ENCODE results near the gene HOXB1. TPM values are rescaled to one million over a fixed set of nuclear protein-coding genes. Genes with fewer than 3 reads are reported as not detected.

Gene HOXB1
- total RNA-seq, 6 donors from 2014 or later: not detected

DNA sequence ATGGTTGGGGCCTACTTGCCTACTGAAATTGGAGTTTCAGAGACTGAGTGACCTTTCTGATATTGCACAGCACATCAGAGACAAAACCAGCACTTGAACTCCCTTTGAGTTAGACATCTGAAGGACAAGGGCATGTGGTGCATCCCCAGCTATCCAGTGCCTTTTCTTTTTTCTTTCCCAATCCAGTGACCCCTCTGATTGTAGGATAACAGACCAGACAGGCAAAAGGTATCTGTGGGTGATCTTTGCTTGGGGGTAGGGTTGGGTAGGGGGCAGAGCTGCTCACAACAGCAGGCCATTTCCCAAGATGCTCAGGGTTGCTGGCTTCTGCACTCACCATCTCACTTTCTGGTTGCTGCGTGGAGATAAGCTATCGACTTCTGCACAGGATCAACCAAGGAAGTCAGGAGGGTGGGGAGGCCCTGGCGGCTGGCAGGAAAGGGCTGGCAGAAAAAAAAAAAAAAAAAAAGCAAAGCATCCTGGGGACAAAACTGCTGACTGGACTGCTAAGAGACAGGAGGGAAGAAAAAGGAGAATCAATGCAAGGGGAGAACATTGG lies 42.2 kb downstream of the HOXB1 start:
- Histone ChIP-seq H3K4me1 (peaks cover 8 to 24% (median 19%) of the 10 kb centered on the region in 4 donors), H3K36me3 (no peaks in the 10 kb centered on the region), H3K27ac (no peak overlapping the region), H3K4me3 (no peak overlapping the region), H3K9me3 (no peaks in the 10 kb centered on the region), H3K27me3 (peaks cover 0 to 9% (median 2%) of the 10 kb centered on the region in 4 donors)
- TF ChIP-seq EP300 (IDR thresholded peaks at IDR 0.05) (no peak), POLR2A (IDR thresholded peaks at IDR 0.05) (no peak), POLR2AphosphoS5 (IDR thresholded peaks at IDR 0.05) (no peak)
- TF ChIP-seq, protein P1, sequence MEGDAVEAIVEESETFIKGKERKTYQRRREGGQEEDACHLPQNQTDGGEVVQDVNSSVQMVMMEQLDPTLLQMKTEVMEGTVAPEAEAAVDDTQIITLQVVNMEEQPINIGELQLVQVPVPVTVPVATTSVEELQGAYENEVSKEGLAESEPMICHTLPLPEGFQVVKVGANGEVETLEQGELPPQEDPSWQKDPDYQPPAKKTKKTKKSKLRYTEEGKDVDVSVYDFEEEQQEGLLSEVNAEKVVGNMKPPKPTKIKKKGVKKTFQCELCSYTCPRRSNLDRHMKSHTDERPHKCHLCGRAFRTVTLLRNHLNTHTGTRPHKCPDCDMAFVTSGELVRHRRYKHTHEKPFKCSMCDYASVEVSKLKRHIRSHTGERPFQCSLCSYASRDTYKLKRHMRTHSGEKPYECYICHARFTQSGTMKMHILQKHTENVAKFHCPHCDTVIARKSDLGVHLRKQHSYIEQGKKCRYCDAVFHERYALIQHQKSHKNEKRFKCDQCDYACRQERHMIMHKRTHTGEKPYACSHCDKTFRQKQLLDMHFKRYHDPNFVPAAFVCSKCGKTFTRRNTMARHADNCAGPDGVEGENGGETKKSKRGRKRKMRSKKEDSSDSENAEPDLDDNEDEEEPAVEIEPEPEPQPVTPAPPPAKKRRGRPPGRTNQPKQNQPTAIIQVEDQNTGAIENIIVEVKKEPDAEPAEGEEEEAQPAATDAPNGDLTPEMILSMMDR (IDR thresholded peaks at IDR 0.05): no peak
- ATAC-seq (ENCODE audit: low FRiP score in 2 of 2): no peak
- no peak for DNase-seq
- 27 to 28% methylated on average over 2 to 3 of the region's 3 CpGs for WGBS, 2 donors

DNA sequence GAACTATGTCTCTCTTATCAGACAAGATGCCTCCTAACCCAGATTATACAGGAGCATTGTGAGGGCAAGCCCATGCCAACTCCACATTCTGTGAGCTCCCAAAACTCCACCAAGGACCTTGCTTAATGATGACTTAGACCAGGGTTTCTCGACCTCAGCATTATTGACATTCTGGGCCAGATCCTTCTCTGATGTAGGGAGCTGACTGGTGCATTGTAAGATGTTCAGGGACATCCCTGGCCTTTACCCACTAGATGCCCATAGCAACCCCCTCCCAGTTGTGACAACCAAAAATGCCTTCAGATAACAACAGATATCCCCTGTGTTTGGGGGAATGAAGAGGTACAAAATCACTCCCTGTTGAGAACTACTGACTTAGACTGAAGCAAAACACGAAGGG lies 43.6 kb downstream of the HOXB1 start:
- H3K4me1 ChIP-seq: peaks cover 0 to 12% (median 8%) of the 10 kb centered on the region in 4 donors
- no peaks in the 10 kb centered on the region for H3K9me3 ChIP-seq
- no peaks in the 10 kb centered on the region for H3K36me3 ChIP-seq
- no peak for DNase-seq
- H3K27ac ChIP-seq: no peak overlapping the region
- H3K27me3 ChIP-seq: no peaks in the 10 kb centered on the region
- H3K4me3 ChIP-seq: no peak overlapping the region
- TF ChIP-seq POLR2A (IDR thresholded peaks at IDR 0.05): no peak
- TF ChIP-seq, protein P1 (IDR thresholded peaks at IDR 0.05): no peak
- no peak for TF ChIP-seq EP300 (IDR thresholded peaks at IDR 0.05)
- TF ChIP-seq POLR2AphosphoS5 (IDR thresholded peaks at IDR 0.05): no peak
- ATAC-seq (ENCODE audit: low FRiP score in 2 of 2): no peak
- 75 to 93% methylated on average over 2 of the region's 2 CpGs for WGBS, 2 donors

DNA sequence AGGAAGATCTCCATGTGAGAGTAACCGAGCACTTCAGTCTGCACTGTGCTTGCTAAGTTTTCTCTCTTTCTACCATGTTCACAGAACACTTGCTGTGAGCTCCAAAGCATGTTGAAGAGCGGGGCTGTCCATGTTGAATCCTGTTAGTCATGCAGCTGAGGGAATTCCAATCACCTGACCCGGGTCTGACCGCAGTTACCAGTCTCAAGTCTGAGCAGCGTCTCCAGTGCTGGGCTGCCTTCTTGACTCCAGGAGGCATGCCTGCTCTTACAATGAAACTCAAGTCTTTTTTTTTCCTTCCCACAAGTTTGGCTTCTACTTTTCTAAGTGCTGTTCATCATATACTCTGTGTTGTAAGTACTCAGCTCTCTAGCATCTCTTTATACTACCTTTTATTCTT lies 44.3 kb downstream of the HOXB1 start:
- no peaks in the 10 kb centered on the region for H3K27me3 ChIP-seq
- DNase-seq: no peak
- H3K27ac ChIP-seq: no peak overlapping the region
- H3K4me1 ChIP-seq: peaks cover 0 to 10% (median 2%) of the 10 kb centered on the region in 4 donors
- TF ChIP-seq POLR2AphosphoS5 (IDR thresholded peaks at IDR 0.05) (no peak), POLR2A (IDR thresholded peaks at IDR 0.05) (no peak), EP300 (IDR thresholded peaks at IDR 0.05) (no peak)
- TF ChIP-seq, protein P1 (IDR thresholded peaks at IDR 0.05): no peak
- WGBS, 2 donors: 49 to 60% methylated on average over 5 of the region's 5 CpGs
- H3K36me3 ChIP-seq: no peaks in the 10 kb centered on the region
- peak in 1 of 2 donors; percentile 68 for ATAC-seq (ENCODE audit: low FRiP score in 2 of 2)
- H3K9me3 ChIP-seq: no peaks in the 10 kb centered on the region
- no peak overlapping the region for H3K4me3 ChIP-seq

DNA sequence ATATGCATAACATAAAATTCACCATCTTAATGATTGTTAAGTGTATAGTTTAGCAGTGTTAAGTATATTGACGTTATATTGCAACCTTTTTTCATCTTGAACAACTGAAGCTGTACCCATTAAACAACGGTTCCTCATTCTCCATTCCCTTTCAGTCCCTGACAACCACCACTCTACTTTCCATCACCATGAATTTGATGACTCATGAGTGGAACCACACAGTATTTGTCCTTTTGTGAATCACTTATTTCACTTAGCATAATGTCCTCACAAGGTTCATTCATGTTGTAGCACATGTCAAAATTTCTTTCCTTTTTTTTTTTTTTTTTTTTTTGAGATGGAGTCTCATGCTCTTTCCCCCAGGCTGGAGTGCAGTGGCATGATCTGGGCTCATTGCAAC lies 46.0 kb downstream of the HOXB1 start:
- Histone ChIP-seq H3K36me3 (no peaks in the 10 kb centered on the region), H3K4me3 (no peak overlapping the region), H3K9me3 (no peaks in the 10 kb centered on the region), H3K4me1 (peaks cover 0 to 4% (median 0%) of the 10 kb centered on the region in 4 donors), H3K27me3 (no peaks in the 10 kb centered on the region), H3K27ac (no peak overlapping the region)
- TF ChIP-seq POLR2AphosphoS5 (IDR thresholded peaks at IDR 0.05) (no peak), EP300 (IDR thresholded peaks at IDR 0.05) (no peak), POLR2A (IDR thresholded peaks at IDR 0.05) (no peak)
- TF ChIP-seq, protein P1 (IDR thresholded peaks at IDR 0.05): no peak
- WGBS, 2 donors: 58 to 66% methylated on average over 2 of the region's 2 CpGs
- ATAC-seq (ENCODE audit: low FRiP score in 2 of 2) (no peak), DNase-seq (no peak)

DNA sequence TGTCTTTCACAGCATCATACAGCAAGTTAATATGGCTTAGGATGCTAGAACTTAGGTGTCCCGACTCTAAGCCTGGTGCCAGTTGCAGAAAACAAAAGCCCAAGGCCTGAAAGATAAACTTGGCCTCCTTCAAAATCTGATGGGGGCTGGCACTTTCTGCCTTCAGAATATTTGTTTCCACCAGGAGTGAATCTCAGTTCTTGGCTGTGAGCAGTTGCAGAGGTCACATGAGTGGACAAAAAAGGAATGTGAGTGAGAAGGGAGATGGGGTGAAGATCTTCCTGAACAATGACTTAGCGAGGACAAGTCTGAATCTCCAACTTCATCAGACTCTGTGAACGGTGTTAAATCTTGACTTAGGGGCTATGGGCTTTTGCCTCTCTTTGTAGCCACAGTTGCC lies 46.6 kb downstream of the HOXB1 start:
- no peak overlapping the region for H3K4me3 ChIP-seq
- no peaks in the 10 kb centered on the region for H3K27me3 ChIP-seq
- TF ChIP-seq POLR2A (IDR thresholded peaks at IDR 0.05) (no peak), EP300 (IDR thresholded peaks at IDR 0.05) (no peak), POLR2AphosphoS5 (IDR thresholded peaks at IDR 0.05) (no peak)
- TF ChIP-seq, protein P1 (IDR thresholded peaks at IDR 0.05): no peak
- peaks cover 0 to 4% (median 0%) of the 10 kb centered on the region in 4 donors for H3K4me1 ChIP-seq
- no peaks in the 10 kb centered on the region for H3K9me3 ChIP-seq
- H3K36me3 ChIP-seq: no peaks in the 10 kb centered on the region
- no peak overlapping the region for H3K27ac ChIP-seq
- WGBS, 2 donors: 74 to 90% methylated on average over 3 of the region's 3 CpGs
- no peak for DNase-seq
- ATAC-seq (ENCODE audit: low FRiP score in 2 of 2): no peak

All from upper lobe of left lung (tissue), 6 donors.